ENCODE data around the gene RAP1GAP.

RAP1GAP gene

GRCh38 chr1:21553116-21553926, 115.8 kb downstream of the RAP1GAP start:
- no peak overlapping the region for H3K4me3 ChIP-seq (ENCODE audit: low read depth, low read length)

DNA sequence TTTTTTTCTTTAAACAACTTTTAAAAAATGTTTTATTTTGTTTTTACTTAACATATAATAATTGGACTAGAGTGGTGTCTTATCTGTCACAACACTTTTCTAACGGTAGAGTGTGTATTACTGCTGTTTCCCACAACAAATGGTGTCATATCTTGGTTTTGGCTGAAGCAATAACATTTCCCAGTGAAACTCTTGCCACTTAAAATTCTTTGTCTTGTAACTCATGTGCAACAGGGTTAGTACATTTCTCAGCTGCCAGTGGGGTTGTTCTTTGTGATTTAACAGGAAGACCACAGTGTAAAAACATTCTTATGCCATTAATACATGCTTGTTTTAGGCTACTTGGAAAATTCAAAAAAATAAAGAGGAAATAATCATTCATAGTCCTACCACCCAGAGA, 116.4 kb downstream of the RAP1GAP start:
- H3K4me3 ChIP-seq (ENCODE audit: low read depth, low read length), result no peak overlapping the region

- no peak overlapping the region for H3K4me3 ChIP-seq (ENCODE audit: low read depth, low read length)
Measured at GRCh38 chr1:21550866-21551475, 118.2 kb downstream of the RAP1GAP start.

GRCh38 chr1:21550097-21550496, 119.1 kb downstream of the RAP1GAP start:
- H3K4me3 ChIP-seq (ENCODE audit: low read depth, low read length), result no peak overlapping the region

GRCh38 chr1:21547876-21548275, 121.3 kb downstream of the RAP1GAP start:
- H3K4me3 ChIP-seq (ENCODE audit: low read depth, low read length), result no peak overlapping the region

Data from iPS-11a (cell line).